GM10847 (cell line): ENCODE data around the gene SASH1.

Experiments
- POLR2A ChIP-seq: IDR thresholded peaks from 2 replicates; pipeline ENCODE4 v1.6.1; 2011; ENCODE audit not compliant: insufficient read length; ENCODE audit errors: extremely low read depth

Gene SASH1

GRCh38 chr6:148501178-148501590, 158.5 kb downstream of the SASH1 start:
- TF ChIP-seq POLR2A: no peak

DNA sequence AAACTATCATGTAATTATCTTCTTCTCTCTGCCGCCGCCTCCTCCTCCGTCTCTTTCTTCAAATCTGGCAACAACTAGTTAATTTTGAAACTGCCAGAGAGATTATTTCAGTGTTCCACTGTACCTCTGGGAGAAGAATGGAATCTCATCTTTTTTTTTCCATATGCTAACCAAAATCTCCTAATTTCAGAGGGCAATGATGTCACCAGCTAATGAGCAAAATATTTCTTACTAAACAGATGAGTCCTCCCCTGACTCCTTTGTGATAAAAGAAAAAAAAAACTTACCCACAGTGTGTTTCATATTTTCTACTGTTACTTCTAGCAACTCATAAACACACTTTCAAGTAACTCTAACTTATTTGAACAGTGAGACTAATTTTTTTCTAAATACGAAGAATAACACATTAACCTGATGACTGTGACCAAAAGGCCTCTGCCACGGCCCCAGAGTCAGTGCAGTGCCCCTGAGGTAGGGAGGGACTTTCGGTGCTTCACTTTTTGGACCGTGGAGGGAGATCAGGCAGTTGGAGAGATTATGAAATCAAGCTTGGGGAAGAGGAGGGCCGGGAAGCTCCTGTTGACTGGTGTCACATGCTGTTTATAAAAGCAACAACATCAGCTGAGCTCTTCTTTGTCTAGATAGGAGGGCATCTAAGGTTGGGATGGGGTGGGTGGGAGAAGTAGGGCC, 159.6 kb downstream of the SASH1 start:
- TF ChIP-seq POLR2A: no peak

DNA sequence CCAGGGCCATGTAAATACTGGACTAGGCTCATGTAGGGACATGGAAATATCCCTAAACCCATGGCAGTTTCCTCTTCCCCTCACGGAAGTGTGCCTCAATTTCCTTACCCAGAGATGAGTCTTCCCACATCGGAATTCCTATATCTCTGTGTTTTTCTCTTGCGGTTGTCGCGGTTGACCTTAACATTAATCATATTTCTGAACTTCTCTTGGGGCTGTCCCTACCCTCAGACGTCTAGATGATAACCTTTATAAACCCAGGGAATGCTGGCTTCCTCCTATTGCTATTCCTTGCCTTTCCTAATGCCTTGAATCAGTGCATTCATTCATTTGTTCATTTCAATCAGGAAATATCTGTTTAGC, 160.1 kb downstream of the SASH1 start:
- no peak for TF ChIP-seq POLR2A

GRCh38 chr6:148503703-148504102, 161.1 kb downstream of the SASH1 start:
- no peak for TF ChIP-seq POLR2A

- no peak for TF ChIP-seq POLR2A
These were observed 165.1 kb downstream of the SASH1 start for GRCh38 chr6:148507774-148508173.

- no peak for TF ChIP-seq POLR2A
These were observed 165.9 kb downstream of the SASH1 start for GRCh38 chr6:148508401-148509041.

DNA sequence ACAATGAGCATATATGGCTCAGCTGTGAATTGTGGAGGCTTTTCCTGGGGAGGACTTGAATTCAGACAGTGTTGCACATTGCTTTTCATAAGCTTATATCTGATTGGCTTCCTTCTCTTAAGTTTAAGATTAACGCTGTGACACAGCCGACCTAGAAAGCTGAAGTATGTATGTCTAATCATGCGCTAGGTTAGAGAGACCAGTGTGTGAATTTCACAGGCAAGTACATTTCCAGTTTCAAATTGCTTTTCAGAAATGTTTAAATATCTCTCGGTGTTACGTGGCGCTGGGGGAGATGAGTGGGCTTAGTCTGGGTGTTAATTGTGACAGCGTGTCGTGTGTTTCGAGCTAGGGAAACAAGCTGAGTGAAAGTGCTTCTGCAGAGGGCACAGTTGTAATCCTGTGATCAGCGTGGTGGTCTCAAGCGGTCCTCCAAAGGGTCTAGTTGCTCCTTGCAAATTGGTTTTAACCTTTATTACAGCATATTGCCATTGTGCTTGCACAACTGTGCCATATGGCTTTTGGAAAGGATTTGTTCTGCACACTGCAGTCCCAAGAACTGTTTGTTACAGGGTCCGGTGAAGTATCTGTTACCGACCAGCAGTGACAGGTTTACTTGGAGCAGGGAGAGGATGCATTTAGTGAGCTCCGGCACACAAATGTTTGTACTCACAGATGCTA, 166.6 kb downstream of the SASH1 start:
- no peak for TF ChIP-seq POLR2A

GRCh38 chr6:148509800-148510581, 167.4 kb downstream of the SASH1 start:
- no peak for TF ChIP-seq POLR2A

DNA sequence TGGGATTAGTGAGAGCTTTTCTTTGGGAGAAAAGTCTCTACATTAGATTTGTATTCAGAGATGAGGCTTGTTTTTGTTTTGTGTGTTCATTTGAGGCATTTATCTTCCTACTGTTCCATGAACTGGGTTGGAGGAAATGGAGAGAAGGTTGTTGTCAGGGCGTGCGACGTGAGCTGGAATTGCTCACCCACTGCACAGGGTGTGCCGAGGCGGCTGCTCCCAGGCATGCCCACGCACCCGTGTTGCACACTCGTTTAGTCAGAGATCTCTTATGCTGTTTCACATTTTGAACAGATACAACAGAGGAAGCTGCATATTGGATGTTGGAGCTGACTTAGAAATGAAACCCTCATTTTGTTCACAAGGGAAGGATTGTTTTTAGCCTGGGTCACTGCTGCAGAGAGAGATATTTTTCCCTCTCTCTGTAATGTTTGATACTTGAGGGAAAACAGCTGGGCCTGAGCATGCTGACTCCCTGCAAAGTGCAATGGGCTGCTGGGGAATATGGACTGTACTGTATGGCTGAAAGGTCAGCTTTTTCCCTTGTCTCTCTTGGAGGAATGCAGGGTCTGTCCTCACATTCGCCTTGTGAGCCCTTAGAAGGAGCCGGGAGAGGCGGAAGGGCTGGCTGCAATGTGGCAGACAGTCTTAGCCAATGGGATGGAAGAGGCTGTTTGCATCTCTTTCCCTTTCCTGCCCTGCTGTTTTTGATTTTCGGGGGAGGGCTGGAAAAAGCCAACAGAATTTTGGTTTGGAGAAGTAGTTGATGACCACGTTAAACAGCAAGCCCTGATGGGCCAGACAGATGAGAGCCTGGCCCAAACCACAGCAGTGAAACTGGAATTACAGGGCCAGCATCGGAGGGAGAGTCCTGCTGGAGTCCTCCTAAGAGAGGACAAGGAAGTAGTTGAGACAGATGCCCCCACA, 170.8 kb downstream of the SASH1 start:
- TF ChIP-seq POLR2A: no peak

DNA sequence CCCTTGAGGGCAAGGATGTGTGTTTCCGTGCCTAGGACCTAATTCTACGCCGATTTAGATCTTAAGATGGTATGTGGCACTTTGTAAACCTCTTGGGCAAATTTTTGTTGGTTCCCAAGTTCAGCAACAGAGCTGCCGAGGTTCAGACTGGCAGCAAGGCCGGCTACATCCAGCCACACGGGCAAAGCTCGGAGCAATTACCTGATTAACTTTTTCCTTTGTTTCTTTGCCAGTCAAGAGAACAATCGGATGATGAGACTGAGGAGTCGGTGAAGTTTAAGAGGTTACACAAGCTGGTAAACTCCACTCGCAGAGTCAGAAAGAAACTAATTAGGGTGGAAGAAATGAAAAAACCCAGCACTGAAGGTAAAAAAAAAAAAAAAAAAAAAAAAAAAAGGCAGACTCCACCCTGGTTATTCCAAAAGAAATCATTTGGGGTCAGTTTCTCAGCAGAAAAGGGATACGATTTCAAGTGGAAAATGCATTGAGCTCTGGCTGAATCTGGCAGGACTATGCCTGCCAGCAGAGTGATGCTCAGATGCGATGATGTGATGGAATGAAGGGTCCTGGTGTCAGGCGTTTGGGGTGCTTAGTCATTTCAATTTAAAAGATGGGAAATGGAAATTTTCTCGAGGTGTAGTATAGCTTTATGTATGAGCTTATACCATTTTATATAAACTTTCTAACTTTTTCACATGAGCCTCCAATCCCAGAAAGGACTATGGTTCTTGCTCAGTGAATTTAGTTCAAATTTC, 171.6 kb downstream of the SASH1 start:
- no peak for TF ChIP-seq POLR2A

DNA sequence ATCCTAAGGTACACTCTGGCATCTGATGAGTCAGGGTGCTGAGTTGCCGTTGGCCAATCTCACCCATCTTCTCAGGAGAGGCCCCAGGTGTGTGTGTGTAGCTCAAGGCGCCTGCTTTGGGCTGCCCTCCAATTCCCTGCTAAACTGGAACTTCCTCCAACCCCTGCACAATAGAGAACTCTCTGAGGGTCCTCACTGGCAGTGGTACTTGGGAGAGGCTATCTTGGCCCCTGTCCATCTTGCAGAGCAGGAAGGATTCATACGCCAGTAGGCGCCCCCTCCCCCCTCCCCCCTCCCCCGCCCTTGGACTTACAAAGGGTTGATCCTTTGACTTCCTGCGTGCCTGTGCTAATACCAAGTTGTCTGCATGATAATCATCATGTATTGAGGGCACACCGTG, 173.6 kb downstream of the SASH1 start:
- no peak for TF ChIP-seq POLR2A

GRCh38 chr6:148516617-148517016, 174.0 kb downstream of the SASH1 start:
- TF ChIP-seq POLR2A: no peak

GRCh38 chr6:148517470-148517869, 174.8 kb downstream of the SASH1 start:
- TF ChIP-seq POLR2A: no peak
